Spleen (tissue), 7 donors: ENCODE measurements around the gene VCL.

Experiments used
- POLR2A ChIP-seq, 3 donors: fragments of 450-650 bp; IDR thresholded peaks; one replicate each; pipeline ENCODE4 v1.5.1; 2017; ENCODE audit warnings: antibody characterized with exemption in 3 of 3, mild to moderate bottlenecking in 1 of 3
- TF ChIP-seq, protein P1 (sequence below), 11 experiments: fragments of 200-600 bp in 7 of 11; fragments of 450-650 bp in 4 of 11; sonication (generic) in 4 of 11; IDR thresholded peaks in 8 of 11; conservative IDR thresholded peaks in 3 of 11; 1 replicate in 7 of 11; 2 replicates in 4 of 11; pipeline versions ENCODE4 v1.4.0 to v1.8.0; 2016 to 2021; ENCODE audit warnings: antibody characterized with exemption in 11 of 11, inconsistent platforms in 4 of 11, mild to moderate bottlenecking in 1 of 11
- donor health status: DM: no; HTN: no; CAD: no; lungs with moderate emphysema.
- donor health status: DM: no; HTN: no; CAD: no.
- donor health status: DM: no; HTN: no; CAD: no.

DNA sequence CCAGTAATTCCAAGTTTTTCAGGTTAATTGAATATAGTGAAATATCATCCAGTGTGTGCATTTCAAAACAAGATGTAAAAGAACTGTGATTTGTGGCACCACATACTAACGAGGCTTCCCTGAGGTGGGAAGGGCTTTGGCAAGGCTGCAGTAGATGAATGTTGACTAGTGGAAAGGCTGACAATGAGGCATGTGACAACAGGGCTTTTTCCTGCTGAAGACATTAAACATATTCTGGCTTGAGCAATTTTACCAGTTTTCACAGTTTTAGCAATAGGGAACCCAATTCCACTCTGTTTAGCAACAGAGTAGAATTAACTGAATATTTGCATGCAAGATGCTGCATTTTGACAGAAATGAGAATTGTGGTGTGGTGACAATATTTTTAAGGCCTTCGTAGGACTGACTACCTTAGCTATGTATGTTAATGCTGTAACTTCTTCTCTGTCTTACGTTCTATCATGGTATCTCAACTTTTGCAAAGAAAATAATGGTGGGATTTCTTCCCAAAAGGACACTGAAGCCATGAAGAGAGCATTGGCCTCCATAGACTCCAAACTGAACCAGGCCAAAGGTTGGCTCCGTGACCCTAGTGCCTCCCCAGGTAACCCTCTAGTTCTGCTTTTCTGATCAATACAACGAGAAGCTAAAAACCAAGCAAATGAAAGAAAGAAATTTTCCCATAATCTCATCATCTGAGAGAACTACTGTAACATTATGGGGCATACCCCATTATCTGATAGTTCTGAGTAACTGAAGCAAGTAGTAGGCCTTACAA is 84.2 kb downstream of the VCL start:
- TF ChIP-seq POLR2A (IDR thresholded peaks at IDR 0.05): no peak
- TF ChIP-seq, protein P1, sequence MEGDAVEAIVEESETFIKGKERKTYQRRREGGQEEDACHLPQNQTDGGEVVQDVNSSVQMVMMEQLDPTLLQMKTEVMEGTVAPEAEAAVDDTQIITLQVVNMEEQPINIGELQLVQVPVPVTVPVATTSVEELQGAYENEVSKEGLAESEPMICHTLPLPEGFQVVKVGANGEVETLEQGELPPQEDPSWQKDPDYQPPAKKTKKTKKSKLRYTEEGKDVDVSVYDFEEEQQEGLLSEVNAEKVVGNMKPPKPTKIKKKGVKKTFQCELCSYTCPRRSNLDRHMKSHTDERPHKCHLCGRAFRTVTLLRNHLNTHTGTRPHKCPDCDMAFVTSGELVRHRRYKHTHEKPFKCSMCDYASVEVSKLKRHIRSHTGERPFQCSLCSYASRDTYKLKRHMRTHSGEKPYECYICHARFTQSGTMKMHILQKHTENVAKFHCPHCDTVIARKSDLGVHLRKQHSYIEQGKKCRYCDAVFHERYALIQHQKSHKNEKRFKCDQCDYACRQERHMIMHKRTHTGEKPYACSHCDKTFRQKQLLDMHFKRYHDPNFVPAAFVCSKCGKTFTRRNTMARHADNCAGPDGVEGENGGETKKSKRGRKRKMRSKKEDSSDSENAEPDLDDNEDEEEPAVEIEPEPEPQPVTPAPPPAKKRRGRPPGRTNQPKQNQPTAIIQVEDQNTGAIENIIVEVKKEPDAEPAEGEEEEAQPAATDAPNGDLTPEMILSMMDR (IDR thresholded peaks at IDR 0.05 in 8 of 11, conservative IDR thresholded peaks at IDR 0.05 in 3 of 11): no peak
